ENCODE results near the gene LRMDA.

LRMDA gene

DNA sequence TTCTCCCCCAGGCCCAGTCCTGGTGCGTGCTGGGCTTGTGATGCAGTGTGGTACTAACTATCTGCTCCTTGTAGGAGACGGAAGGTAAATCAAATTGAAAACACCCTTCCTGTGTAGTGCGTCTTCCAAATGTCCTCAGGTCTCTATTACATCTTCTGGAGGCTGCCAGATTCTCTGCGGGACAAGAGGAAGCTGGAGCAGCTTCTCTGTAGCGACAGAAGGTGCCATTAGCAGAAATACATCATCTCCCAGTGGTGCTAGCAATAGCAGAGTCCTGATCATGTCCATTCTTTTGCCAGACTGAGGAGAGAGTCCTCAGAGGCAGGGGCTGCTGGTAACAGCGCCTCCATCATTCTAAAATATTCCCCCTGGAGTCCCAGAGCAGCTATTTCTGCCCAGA lies 675.2 kb downstream of the LRMDA start:
- Histone ChIP-seq H3K27ac (ENCODE audit: extremely low read depth, low read depth, low read length) (no peak overlapping the region), H3K4me1 (ENCODE audit: control insufficient read depth, insufficient read depth, low read length) (peaks cover 7% of the 10 kb centered on the region), H3K36me3 (ENCODE audit: control insufficient read depth in 2 of 2, insufficient read depth in 1 of 2, low read length in 2 of 2) (no peaks in the 10 kb centered on the region), H3K9me3 (ENCODE audit: control insufficient read depth, insufficient read depth, low read depth, low read length) (no peaks in the 10 kb centered on the region), H3K4me3 (ENCODE audit: low read depth, low read length) (no peak overlapping the region)
- POLR2A ChIA-PET = no interaction called here
- CTCF ChIA-PET = interaction anchor here (1.1 kb wide), 1 partner anchor 926 kb away, joined by 3 read pairs; no protein-coding TSS in a partner anchor
- no peak for TF ChIP-seq ZNF24 (tag by site-specific recombination; IDR thresholded peaks at IDR 0.05)
- TF ChIP-seq, protein P1, sequence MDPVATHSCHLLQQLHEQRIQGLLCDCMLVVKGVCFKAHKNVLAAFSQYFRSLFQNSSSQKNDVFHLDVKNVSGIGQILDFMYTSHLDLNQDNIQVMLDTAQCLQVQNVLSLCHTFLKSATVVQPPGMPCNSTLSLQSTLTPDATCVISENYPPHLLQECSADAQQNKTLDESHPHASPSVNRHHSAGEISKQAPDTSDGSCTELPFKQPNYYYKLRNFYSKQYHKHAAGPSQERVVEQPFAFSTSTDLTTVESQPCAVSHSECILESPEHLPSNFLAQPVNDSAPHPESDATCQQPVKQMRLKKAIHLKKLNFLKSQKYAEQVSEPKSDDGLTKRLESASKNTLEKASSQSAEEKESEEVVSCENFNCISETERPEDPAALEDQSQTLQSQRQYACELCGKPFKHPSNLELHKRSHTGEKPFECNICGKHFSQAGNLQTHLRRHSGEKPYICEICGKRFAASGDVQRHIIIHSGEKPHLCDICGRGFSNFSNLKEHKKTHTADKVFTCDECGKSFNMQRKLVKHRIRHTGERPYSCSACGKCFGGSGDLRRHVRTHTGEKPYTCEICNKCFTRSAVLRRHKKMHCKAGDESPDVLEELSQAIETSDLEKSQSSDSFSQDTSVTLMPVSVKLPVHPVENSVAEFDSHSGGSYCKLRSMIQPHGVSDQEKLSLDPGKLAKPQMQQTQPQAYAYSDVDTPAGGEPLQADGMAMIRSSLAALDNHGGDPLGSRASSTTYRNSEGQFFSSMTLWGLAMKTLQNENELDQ (tag by site-specific recombination; IDR thresholded peaks at IDR 0.05; ENCODE audit: low read depth) = no peak
- no peak for TF ChIP-seq ZNF596 (tag by site-specific recombination; IDR thresholded peaks at IDR 0.05)
- TF ChIP-seq, protein P2, sequence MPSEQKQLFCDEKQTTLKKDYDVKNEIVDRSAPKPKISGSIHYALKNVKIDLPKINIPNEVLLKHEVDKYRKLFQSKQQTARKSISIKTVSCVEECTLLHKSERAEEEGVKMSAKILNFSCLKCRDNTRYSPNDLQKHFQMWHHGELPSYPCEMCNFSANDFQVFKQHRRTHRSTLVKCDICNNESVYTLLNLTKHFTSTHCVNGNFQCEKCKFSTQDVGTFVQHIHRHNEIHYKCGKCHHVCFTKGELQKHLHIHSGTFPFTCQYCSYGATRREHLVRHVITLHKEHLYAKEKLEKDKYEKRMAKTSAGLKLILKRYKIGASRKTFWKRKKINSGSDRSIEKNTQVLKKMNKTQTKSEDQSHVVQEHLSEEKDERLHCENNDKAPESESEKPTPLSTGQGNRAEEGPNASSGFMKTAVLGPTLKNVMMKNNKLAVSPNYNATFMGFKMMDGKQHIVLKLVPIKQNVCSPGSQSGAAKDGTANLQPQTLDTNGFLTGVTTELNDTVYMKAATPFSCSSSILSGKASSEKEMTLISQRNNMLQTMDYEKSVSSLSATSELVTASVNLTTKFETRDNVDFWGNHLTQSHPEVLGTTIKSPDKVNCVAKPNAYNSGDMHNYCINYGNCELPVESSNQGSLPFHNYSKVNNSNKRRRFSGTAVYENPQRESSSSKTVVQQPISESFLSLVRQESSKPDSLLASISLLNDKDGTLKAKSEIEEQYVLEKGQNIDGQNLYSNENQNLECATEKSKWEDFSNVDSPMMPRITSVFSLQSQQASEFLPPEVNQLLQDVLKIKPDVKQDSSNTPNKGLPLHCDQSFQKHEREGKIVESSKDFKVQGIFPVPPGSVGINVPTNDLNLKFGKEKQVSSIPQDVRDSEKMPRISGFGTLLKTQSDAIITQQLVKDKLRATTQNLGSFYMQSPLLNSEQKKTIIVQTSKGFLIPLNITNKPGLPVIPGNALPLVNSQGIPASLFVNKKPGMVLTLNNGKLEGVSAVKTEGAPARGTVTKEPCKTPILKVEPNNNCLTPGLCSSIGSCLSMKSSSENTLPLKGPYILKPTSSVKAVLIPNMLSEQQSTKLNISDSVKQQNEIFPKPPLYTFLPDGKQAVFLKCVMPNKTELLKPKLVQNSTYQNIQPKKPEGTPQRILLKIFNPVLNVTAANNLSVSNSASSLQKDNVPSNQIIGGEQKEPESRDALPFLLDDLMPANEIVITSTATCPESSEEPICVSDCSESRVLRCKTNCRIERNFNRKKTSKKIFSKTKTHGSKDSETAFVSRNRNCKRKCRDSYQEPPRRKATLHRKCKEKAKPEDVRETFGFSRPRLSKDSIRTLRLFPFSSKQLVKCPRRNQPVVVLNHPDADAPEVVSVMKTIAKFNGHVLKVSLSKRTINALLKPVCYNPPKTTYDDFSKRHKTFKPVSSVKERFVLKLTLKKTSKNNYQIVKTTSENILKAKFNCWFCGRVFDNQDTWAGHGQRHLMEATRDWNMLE (tag by site-specific recombination; conservative IDR thresholded peaks at IDR 0.05; ENCODE audit: low read depth) = no peak
- TF ChIP-seq ZNF146 (tag by site-specific recombination; IDR thresholded peaks at IDR 0.05) = no peak
- TF ChIP-seq, protein P3, sequence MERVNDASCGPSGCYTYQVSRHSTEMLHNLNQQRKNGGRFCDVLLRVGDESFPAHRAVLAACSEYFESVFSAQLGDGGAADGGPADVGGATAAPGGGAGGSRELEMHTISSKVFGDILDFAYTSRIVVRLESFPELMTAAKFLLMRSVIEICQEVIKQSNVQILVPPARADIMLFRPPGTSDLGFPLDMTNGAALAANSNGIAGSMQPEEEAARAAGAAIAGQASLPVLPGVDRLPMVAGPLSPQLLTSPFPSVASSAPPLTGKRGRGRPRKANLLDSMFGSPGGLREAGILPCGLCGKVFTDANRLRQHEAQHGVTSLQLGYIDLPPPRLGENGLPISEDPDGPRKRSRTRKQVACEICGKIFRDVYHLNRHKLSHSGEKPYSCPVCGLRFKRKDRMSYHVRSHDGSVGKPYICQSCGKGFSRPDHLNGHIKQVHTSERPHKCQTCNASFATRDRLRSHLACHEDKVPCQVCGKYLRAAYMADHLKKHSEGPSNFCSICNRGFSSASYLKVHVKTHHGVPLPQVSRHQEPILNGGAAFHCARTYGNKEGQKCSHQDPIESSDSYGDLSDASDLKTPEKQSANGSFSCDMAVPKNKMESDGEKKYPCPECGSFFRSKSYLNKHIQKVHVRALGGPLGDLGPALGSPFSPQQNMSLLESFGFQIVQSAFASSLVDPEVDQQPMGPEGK (tag by site-specific recombination; IDR thresholded peaks at IDR 0.05) = no peak

DNA sequence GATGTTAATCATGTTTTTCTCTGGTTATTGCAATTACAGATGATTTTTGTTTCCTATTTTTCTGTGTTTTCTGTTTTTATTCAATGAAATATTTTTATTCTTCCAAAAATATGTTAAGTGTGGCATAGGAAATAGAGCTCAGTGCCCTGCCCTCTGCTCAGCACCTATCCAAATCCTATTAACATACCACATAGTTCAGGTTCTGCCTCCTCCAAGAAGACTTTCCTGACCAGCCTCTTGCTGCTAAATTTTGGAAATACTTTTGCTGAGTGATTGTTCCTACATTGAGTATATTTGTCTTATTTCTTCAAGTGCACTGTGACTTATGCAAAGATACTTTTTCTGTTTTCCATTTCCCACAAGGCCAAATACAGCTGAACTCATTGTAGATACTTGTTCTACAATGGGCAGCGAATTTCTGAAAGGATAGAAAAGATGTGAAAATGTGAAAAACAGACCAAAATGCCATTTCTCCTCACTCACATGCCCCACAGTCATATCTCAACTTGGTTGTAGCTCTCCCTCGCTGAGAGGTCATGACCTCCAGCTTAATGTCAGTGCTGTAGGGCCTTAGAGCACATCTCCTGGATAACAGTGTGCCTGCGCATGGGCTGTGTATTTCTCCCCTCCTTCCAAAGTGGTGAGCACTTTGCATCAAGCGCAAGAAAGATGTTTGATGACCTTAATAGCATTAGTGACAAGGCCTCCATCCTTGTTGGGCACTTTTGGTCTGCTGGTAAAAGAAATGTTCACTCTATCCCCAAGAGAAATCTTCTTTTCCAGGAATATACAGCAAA lies 677.3 kb downstream of the LRMDA start:
- POLR2A ChIA-PET = no interaction called here
- H3K4me3 ChIP-seq (ENCODE audit: low read depth, low read length) = no peak overlapping the region
- CTCF ChIA-PET = interaction anchor here (1.6 kb wide), 1 partner anchor 22 kb away, joined by 6 read pairs; no protein-coding TSS in a partner anchor

More for the DNA sequence above, 677.3 kb downstream of the LRMDA start:
- no peaks in the 10 kb centered on the region for H3K9me3 ChIP-seq (ENCODE audit: control insufficient read depth, insufficient read depth, low read depth, low read length)
- H3K27ac ChIP-seq (ENCODE audit: extremely low read depth, low read depth, low read length) = no peak overlapping the region
- no peaks in the 10 kb centered on the region for H3K36me3 ChIP-seq (ENCODE audit: control insufficient read depth in 2 of 2, insufficient read depth in 1 of 2, low read length in 2 of 2)
- TF ChIP-seq ZBTB7A (tag by site-specific recombination; IDR thresholded peaks at IDR 0.05; ENCODE audit: low read depth) = no peak
- TF ChIP-seq ZNF76 (tag by site-specific recombination; IDR thresholded peaks at IDR 0.05; ENCODE audit: borderline replicate concordance, low read depth) = no peak
- TF ChIP-seq ZNF239 (tag by site-specific recombination; IDR thresholded peaks at IDR 0.05) = no peak
- TF ChIP-seq ZNF335 (tag by site-specific recombination; conservative IDR thresholded peaks at IDR 0.05) = no peak
- no peak for TF ChIP-seq ZFP3 (tag by site-specific recombination; IDR thresholded peaks at IDR 0.05; ENCODE audit: low read depth)
- no peak for TF ChIP-seq ZNF404 (tag by site-specific recombination; IDR thresholded peaks at IDR 0.05)
- TF ChIP-seq PRDM1 (tag by site-specific recombination; IDR thresholded peaks at IDR 0.05) = no peak
- TF ChIP-seq ZNF48 (tag by site-specific recombination; IDR thresholded peaks at IDR 0.05) = no peak
- TF ChIP-seq MEIS1 (CRISPR knock-in tag; IDR thresholded peaks at IDR 0.05; ENCODE audit: borderline replicate concordance) = no peak
- TF ChIP-seq SCRT1 (tag by site-specific recombination; IDR thresholded peaks at IDR 0.05; ENCODE audit: borderline replicate concordance) = no peak
- no peak for TF ChIP-seq ZFP41 (tag by site-specific recombination; IDR thresholded peaks at IDR 0.05; ENCODE audit: borderline replicate concordance)
- no peak for TF ChIP-seq RBAK (tag by site-specific recombination; IDR thresholded peaks at IDR 0.05)
- no peak for TF ChIP-seq MZF1 (tag by site-specific recombination; IDR thresholded peaks at IDR 0.05; ENCODE audit: borderline replicate concordance)
- TF ChIP-seq OVOL3 (tag by site-specific recombination; IDR thresholded peaks at IDR 0.05) = no peak
- TF ChIP-seq, protein P4, sequence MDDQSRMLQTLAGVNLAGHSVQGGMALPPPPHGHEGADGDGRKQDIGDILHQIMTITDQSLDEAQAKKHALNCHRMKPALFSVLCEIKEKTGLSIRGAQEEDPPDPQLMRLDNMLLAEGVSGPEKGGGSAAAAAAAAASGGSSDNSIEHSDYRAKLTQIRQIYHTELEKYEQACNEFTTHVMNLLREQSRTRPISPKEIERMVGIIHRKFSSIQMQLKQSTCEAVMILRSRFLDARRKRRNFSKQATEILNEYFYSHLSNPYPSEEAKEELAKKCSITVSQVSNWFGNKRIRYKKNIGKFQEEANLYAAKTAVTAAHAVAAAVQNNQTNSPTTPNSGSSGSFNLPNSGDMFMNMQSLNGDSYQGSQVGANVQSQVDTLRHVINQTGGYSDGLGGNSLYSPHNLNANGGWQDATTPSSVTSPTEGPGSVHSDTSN (CRISPR knock-in tag; IDR thresholded peaks at IDR 0.05) = no peak
- peaks cover 3% of the 10 kb centered on the region; the same call in 1 of the 2 replicates for H3K4me1 ChIP-seq (ENCODE audit: control insufficient read depth, insufficient read depth, low read length)
